Esophagus squamous epithelium (tissue), 5 donors: ENCODE measurements around the gene SYT8. TPM values are rescaled to one million over a fixed set of nuclear protein-coding genes. Genes with fewer than 3 reads are reported as not detected.

Source experiments
- DNase-seq: peaks from one replicate; lab custom pipeline; 2025; lab: John Stamatoyannopoulos, UW
- H3K27ac ChIP-seq, 4 donors: fragments of 200-600 bp; sonication (generic); one replicate each; pipeline ENCODE4 v1.5.1; 2016 to 2019; ENCODE audit warnings: mild to moderate bottlenecking in 1 of 4
- H3K27me3 ChIP-seq, 4 donors: fragments of 200-600 bp; sonication (generic); 1 replicate in 3 of 4; 2 replicates in 1 of 4; pipeline versions ENCODE4 v1.5.1 to v1.6.0; 2017 to 2021; ENCODE audit warnings: antibody characterized with exemption in 1 of 4
- H3K36me3 ChIP-seq, 3 donors: fragments of 200-600 bp; sonication (generic); one replicate each; pipeline ENCODE4 v1.5.1; 2016 to 2019
- H3K4me1 ChIP-seq, 3 donors: fragments of 200-600 bp; sonication (generic); one replicate each; pipeline ENCODE4 v1.5.1; 2017 to 2019
- H3K4me3 ChIP-seq, 4 donors: fragments of 200-600 bp; sonication (generic); 1 replicate in 3 of 4; 2 replicates in 1 of 4; pipeline ENCODE4 v1.5.1; 2016 to 2019; ENCODE audit warnings: mild to moderate bottlenecking in 2 of 4, moderate library complexity in 1 of 4
- H3K9me3 ChIP-seq, 3 donors: fragments of 200-600 bp; sonication (generic); one replicate each; pipeline ENCODE4 v1.5.1; 2016 to 2019
- POLR2A ChIP-seq, 4 donors: fragments of 450-650 bp; IDR thresholded peaks; one replicate each; pipeline ENCODE4 v1.6.1; 2017; ENCODE audit warnings: antibody characterized with exemption in 4 of 4, mild to moderate bottlenecking in 4 of 4, moderate library complexity in 3 of 4
- WGBS, 2 donors: methylation state at CpG; one replicate each; pipeline ENCODE4 v1.1.5; 2018; 5-methylcytosine and 5-hydroxymethylcytosine counted together
- intact Hi-C: fragments of 100-400 bp; cut with DNase I; formaldehyde crosslinking; loops from one replicate; pipeline ENCODE4 v1.15.0; 2022
- total RNA-seq, 4 donors: library from RNA; depleted of rRNA; stranded (reverse); fragments of >200 nt; gene quantifications; one replicate each; pipeline ENCODE4 v1.1.0, GENCODE V29; 2016
- TF ChIP-seq, protein P1 (sequence below), 6 experiments: fragments of 450-650 bp in 4 of 6; fragments of 200-600 bp in 2 of 6; sonication (generic) in 2 of 6; IDR thresholded peaks; one replicate each; pipeline ENCODE4 v1.5.1; 2016 to 2019; ENCODE audit warnings: antibody characterized with exemption in 6 of 6, mild to moderate bottlenecking in 4 of 6, moderate library complexity in 4 of 6
- donor health status: DM: yes; HTN: yes; CAD: no.

SYT8 gene
- total RNA-seq, 4 donors from 2014 or later, result 28.7 to 110 (median 69.3) TPM

DNA sequence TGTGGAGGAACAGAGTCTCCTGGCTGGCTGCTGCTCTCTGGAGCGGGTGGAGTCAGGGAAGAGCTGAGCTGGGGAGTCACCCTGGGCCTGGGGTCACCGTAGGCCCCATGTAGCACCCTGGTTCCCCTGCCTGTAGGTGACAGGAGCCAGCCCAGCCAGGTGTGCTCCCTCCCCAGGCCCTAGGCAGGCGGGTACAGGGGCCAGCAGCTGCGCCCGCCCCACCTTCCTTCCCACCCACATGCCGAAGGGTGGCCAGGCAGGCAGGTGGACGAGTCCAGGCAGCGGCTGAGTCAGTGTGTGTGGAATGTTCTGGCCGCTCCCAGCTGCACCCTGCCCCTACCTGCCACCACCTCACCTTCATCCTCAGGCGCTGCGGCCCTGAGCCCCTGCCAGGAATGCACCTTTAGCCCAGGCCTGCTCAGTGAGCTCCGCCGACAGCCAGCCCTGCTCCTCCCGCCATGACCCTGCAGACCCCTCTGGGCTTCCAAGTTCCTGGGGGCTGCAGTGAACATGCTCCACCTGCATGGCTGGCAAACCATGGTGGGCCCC, 654 bp upstream of the SYT8 start:
- DNase-seq, result no peak
- H3K27me3 ChIP-seq, result peaks cover 0 to 18% (median 0%) of the 10 kb centered on the region in 4 donors
- intact Hi-C loops, result loop anchor here (5.0 kb wide), 2 partner anchors 72 to 142 kb away; partner anchors contain the start of gene CTSD
- no peaks in the 10 kb centered on the region for H3K9me3 ChIP-seq
- peak overlapping the region; percentile 23 to 47 (median 40) for H3K4me3 ChIP-seq
- H3K4me1 ChIP-seq, result peaks cover 39 to 99% (median 54%) of the 10 kb centered on the region in 3 donors
- H3K27ac ChIP-seq, result peak overlapping the region; percentile 83 to 94 (median 91)
- peak in 3 of 4 donors; percentile 6 to 22 (median 21) for TF ChIP-seq POLR2A (IDR thresholded peaks at IDR 0.05)
- TF ChIP-seq, protein P1, sequence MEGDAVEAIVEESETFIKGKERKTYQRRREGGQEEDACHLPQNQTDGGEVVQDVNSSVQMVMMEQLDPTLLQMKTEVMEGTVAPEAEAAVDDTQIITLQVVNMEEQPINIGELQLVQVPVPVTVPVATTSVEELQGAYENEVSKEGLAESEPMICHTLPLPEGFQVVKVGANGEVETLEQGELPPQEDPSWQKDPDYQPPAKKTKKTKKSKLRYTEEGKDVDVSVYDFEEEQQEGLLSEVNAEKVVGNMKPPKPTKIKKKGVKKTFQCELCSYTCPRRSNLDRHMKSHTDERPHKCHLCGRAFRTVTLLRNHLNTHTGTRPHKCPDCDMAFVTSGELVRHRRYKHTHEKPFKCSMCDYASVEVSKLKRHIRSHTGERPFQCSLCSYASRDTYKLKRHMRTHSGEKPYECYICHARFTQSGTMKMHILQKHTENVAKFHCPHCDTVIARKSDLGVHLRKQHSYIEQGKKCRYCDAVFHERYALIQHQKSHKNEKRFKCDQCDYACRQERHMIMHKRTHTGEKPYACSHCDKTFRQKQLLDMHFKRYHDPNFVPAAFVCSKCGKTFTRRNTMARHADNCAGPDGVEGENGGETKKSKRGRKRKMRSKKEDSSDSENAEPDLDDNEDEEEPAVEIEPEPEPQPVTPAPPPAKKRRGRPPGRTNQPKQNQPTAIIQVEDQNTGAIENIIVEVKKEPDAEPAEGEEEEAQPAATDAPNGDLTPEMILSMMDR (IDR thresholded peaks at IDR 0.05), result peak in 1 of 6 experiments; percentile 19
- WGBS, 2 donors, result 48 to 50% methylated on average over 2 to 4 of the region's 14 CpGs
- no peaks in the 10 kb centered on the region for H3K36me3 ChIP-seq

DNA sequence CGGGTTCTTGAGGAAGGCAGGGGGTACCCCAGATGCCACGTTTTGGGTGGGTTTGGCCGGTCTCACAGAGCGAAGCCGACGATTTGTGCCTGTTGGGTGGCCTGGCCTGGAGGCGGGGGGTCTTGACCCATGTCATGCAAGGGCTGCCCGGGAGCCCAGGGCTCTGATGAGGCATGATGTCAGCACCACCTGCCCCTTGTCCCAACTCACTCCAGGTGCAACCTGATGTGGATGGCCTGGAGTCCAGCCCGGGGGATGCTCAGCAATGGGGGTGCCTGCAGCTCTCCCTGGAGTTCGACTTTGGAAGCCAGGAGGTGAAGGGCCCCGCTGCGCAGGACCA, 851 bp downstream of the SYT8 start:
- TF ChIP-seq POLR2A (IDR thresholded peaks at IDR 0.05), result no peak
- TF ChIP-seq, protein P1 (IDR thresholded peaks at IDR 0.05), result no peak
- intact Hi-C loops, result no loop called here
- Histone ChIP-seq H3K36me3 (no peaks in the 10 kb centered on the region), H3K9me3 (no peaks in the 10 kb centered on the region), H3K4me3 (peak overlapping the region; percentile 23 to 47 (median 40)), H3K27me3 (peaks cover 0 to 18% (median 0%) of the 10 kb centered on the region in 4 donors), H3K27ac (peak overlapping the region in 3 of 4 donors; percentile 88 to 94 (median 94)), H3K4me1 (peaks cover 35 to 99% (median 51%) of the 10 kb centered on the region in 3 donors)
- WGBS, 2 donors, result 72 to 83% methylated on average over 1 to 11 of the region's 12 CpGs
- no peak for DNase-seq

DNA sequence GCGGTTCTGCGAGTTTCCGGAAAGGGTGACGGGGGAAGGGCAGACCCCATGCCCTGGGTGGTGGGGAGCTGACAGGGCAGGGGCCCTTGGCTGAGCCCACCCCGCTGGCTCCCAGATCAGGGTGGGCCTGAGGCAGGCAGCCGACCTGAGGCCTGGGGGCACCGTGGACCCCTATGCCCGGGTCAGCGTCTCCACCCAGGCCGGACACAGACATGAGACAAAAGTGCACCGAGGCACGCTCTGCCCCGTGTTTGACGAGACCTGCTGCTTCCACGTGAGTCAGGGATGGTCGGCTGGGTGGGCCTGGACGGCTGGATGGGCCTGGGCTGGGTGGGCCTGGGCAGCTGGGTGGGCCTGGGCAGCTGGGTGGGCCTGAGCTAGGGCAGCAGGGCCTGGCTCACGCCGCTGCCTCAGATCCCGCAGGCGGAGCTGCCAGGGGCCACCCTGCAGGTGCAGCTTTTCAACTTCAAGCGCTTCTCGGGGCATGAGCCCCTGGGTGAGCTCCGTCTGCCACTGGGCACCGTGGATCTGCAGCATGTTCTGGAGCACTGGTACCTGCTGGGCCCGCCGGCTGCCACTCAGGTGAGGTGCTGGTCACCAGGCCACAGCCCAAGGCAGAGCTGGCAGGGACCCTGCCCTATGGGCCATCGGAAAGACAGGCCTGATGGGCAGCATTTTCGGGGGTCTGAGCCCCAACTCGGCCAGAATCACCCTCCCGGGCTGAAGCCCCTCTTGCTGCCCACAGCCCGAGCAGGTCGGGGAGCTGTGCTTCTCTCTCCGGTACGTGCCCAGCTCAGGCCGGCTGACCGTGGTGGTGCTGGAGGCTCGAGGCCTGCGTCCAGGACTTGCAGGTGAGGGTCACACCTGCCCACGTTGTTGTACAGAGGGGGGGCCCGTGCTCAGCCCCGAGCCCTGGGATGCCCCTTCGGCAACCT, 1.5 kb downstream of the SYT8 start:
- DNase-seq, result no peak

DNA sequence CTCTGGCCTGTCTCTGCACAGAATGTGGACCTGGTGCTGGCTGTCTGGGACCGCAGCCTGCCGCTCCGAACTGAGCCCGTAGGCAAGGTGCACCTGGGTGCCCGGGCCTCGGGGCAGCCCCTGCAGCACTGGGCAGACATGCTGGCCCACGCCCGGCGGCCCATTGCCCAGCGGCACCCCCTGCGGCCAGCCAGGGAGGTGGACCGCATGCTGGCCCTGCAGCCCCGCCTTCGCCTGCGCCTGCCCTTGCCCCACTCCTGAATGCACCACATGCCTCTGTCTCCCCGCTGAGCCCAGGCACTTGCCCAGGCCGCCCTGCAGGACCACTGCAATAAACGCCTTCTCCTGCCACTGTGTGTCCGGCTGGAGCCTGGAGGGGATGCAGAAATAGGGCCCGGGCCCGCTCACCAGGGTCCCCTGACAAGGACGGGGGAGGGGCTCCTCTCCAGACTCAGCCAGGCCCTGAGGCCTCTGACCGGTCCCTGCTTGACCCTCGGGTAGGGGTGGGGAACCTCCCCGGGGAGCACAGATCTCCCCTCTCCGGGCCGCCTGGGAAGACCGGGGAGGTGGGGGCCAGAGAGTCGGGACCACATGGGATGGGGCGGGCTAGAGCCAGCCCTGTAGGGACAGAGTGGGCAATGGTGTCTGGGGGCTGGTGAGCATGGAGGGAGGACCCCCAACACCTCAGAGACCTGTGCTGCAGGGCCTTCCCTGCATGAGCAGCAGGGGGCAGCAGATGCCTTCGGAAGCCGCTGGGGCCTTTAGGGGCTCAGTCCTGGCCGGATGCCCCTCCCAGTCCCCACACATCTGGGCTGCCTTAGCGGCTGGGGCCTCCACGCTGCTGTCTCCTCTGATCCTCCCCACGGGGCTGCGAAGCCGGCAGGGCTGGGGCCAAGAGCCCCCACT, 2.6 kb downstream of the SYT8 start:
- TF ChIP-seq, protein P1 (IDR thresholded peaks at IDR 0.05), result peak; percentile 77 to 89 (median 86)
- TF ChIP-seq POLR2A (IDR thresholded peaks at IDR 0.05), result no peak
- no peaks in the 10 kb centered on the region for H3K36me3 ChIP-seq
- no peaks in the 10 kb centered on the region for H3K9me3 ChIP-seq
- H3K4me1 ChIP-seq, result peaks cover 18 to 99% (median 35%) of the 10 kb centered on the region in 3 donors
- peaks cover 0 to 5% (median 0%) of the 10 kb centered on the region in 4 donors for H3K27me3 ChIP-seq
- no peak for DNase-seq
- WGBS, 2 donors, result 25% methylated on average over 4 of the region's 38 CpGs; no CpG with 5 or more reads in 1 of the 2 donors
- intact Hi-C loops, result no loop called here
- peak overlapping the region in 3 of 4 donors; percentile 22 to 47 (median 41) for H3K4me3 ChIP-seq
- peak overlapping the region in 3 of 4 donors; percentile 88 to 94 (median 94) for H3K27ac ChIP-seq

More for the DNA sequence above, 1.5 kb downstream of the SYT8 start:
- TF ChIP-seq POLR2A (IDR thresholded peaks at IDR 0.05), result no peak
- TF ChIP-seq, protein P1 (IDR thresholded peaks at IDR 0.05), result no peak
- Histone ChIP-seq H3K4me3 (peak overlapping the region in 3 of 4 donors; percentile 23 to 47 (median 41)), H3K9me3 (no peaks in the 10 kb centered on the region), H3K27me3 (peaks cover 0 to 16% (median 0%) of the 10 kb centered on the region in 4 donors), H3K36me3 (no peaks in the 10 kb centered on the region), H3K27ac (peak overlapping the region in 3 of 4 donors; percentile 88 to 94 (median 94)), H3K4me1 (peaks cover 30 to 99% (median 46%) of the 10 kb centered on the region in 3 donors)
- intact Hi-C loops, result no loop called here
- WGBS, 2 donors, result 61 to 80% methylated on average over 1 to 12 of the region's 43 CpGs
